CD4-positive, alpha-beta T cell treated with Interleukin-4 for 4 hours (primary cell): Measurements from ENCODE around the gene LZTR1.

ENCODE experiments used
- DNase-seq: peaks from one replicate; pipeline ENCODE4 v3.0.0-alpha.2; 2020

LZTR1 gene

DNA sequence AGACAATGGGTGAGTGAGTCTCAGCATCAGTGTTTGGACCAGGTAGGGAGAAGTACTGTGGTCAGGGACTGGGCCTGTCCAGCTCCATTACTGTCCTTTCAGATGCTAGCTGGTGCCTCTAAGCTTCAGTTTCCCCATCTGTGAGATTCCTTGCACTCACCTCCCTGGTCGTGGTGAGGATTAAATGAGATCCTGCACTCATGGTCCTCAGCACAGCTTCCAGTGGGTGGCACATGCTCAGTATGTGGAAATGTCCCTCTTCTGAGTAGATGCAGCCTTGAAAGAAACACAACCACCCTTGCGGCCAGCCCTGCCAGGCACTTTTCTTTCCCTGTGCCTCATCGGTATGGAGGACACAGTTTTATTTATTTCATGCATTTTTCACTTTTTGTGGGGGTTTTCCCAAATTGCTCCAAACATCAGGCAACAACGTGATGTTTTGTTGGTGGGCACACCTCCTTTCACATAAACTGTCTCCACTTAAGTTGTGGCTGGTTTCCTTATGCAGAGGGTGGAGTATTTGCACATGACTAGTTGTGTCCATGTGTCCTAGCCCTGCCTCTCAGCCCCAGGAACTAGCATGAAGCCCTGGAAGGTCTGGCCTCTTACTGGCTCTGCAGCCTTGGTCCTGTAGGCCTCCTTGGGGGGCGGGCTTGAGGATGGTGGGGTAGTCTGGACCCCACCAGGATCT is 1.1 kb downstream of the LZTR1 start:
- no peak for DNase-seq

GRCh38 chr22:20985720-20986119 is 3.6 kb downstream of the LZTR1 start:
- DNase-seq = no peak

- no peak for DNase-seq
Measured at GRCh38 chr22:20986365-20986764, 4.3 kb downstream of the LZTR1 start.

DNA sequence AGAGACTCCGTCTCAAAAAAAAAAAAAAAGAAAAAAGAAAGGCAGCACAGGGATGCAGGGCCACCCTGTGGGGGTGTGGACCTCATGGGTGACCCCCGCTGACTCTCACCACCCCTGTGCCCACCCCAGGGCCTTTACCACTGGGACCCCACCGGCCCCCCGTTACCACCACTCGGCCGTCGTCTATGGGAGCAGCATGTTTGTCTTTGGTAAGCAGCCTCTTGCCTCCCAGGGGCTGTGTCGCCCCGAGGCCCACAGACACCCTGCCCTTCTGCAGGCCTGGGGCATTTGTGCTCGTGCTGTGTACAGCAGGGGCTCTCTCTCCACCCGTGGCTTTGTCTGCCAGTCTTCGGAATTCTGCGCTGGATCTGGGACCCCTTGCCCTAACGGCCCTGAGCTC is 5.3 kb downstream of the LZTR1 start:
- DNase-seq = no peak

DNA sequence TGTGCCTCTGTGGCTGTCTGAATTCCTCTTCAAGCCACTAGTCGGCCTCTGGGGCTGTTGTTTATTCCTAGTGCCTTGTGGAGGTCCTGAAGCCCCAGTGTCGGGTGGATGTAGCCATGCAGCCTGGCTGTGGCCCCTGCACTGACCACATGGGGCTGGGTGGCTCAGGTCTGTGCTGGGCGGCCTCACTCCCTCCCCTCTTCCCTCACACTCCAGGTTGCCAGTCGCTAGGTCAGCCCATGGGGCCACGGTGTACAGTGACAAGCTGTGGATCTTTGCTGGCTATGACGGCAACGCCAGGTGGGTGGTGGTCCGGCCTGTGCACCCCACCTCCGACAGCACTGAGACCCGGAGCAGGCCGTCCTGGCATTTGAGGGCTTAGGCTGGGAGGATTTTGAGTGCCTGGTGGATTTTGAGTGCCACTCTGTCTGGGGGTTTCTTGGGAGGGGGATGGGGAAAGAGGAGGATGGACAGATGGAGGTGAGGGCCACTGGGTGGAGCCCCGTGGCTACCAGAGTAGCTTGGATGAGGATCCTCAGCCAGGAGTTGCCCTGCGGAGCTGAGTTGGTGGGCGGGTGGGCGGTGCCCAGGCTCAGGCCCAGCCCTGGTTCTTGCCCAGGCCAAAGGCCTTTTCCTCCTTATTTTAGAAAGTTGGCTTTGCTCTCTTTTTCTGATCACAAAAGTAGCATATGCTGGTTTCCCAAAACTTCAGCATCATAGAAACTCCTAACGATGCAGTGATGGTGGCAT is 6.7 kb downstream of the LZTR1 start:
- no peak for DNase-seq

DNA sequence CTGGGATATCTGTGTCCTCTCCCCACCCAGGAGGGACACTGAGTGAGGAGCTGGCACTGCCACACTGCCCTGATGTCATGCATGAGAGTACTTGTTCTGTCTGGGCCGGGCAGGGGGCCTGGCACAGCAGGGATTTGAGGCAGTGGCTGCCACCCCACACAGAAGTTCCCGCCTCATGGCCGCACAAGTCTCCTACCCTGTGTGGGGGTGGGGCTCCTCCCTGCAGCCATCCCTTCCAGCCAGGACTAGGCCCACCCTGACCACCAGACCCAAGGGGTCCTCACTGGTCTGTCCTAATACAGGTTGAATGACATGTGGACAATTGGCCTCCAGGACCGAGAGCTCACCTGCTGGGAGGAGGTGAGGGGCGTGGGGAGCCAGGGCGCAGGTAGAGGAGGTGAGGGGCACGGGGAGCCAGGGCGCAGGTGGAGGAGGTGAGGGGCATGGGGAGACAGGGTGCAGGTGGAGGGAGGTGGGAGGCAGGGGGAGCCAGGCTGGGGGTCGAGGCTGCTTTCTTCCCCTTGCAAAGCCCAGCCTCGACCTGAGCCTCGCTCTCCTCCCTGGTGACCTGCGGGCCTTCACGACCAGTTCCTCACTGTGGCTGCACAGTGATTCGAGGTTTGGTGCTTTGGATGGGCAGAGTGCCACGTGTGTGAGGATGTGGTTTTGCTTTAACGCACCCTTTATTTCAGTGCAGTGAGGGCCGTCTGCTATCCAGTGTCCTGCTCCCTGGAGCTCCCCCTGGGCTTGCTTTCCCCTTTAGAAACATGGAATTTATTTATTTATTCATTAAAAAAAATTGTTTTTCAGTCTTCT is 7.4 kb downstream of the LZTR1 start:
- DNase-seq = no peak

- DNase-seq = no peak
Measured at GRCh38 chr22:20990184-20991180, 8.4 kb downstream of the LZTR1 start.

DNA sequence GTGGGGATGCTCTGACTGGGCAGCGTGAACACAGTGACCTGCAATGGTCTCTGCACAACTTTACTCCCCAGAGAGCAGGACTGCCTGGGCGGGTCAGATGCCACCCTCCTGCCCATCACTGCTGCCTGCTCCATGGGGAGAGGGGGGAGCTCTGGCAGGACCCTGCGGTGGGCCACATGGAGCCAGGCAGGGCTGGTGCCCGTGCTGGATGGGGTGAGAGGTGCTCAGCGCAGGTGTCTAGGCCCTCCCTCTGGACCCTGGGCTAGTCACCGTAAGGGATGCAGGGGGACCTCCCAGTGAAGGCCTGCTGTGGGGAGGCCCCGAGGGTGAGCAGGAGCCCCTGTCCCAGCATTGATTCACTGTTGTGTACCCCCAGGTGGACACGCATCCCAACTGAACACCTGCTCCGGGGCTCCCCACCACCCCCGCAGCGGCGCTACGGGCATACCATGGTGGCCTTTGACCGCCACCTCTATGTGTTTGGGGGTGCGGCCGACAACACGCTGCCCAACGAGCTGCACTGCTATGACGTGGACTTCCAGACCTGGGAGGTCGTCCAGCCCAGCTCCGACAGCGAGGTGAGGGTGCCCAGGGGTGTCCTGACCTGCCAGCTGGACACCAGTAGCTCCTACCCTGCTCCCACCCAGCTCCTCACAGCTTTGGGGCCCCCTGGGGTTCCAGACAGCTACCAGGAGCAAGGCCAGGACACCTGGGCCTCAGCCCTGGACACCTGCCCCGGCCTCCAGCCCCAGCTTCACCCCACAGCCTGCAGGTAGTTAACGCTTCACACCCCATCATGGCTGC is 9.4 kb downstream of the LZTR1 start:
- no peak for DNase-seq

DNA sequence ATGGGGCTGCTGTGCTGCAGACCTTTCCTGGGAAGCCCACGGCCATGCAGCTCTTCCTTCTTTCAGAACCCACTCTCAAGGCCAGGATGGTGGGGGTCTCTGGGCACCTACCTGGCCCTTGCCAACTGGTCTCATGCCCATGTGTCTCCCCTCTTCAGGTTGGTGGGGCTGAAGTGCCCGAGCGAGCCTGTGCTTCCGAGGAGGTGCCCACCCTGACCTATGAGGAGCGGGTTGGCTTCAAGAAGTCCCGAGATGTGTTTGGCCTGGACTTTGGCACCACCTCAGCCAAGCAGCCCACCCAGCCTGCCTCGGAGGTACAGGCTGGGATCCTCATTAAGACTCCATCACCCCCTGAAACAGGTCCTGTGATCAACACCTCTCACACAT is 10.0 kb downstream of the LZTR1 start:
- DNase-seq = no peak

DNA sequence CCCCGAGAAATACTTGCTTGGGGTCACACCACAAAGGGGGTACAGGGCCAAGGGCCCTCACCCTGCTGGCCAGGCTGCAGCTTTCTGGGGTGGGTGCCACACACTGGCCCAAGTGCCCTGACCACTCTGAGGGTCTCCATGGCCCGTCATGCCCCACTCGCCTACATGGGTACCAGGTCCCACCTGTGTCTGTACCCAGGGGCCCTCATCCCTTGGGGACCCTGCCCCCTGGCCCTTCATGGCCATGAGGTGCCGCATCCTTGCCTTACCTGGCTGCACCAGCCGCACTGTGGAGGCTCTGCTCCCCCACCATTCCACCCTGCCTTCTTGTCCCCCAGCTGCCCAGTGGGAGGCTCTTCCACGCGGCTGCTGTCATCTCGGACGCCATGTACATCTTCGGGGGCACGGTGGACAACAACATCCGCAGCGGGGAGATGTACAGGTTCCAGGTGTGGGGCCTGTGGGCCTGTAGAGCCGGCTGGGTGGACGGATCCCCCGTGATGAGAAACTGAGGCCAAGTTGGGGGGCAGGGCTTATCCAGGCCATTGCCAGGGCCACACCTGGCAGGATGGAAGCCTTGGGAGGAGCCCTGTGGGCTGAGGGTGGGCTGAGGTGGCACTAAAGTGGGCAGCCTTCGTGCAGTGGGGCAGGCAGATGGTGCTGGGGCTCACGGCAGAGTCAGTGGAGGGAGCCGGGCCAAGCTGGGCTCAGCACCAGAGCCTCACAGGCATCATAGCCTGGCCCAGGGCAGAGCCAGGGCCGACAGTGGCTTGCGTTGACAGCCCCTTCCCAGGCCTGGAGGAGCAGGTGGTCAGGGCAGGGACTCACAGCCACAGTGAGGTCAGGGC is 10.6 kb downstream of the LZTR1 start:
- no peak for DNase-seq

DNA sequence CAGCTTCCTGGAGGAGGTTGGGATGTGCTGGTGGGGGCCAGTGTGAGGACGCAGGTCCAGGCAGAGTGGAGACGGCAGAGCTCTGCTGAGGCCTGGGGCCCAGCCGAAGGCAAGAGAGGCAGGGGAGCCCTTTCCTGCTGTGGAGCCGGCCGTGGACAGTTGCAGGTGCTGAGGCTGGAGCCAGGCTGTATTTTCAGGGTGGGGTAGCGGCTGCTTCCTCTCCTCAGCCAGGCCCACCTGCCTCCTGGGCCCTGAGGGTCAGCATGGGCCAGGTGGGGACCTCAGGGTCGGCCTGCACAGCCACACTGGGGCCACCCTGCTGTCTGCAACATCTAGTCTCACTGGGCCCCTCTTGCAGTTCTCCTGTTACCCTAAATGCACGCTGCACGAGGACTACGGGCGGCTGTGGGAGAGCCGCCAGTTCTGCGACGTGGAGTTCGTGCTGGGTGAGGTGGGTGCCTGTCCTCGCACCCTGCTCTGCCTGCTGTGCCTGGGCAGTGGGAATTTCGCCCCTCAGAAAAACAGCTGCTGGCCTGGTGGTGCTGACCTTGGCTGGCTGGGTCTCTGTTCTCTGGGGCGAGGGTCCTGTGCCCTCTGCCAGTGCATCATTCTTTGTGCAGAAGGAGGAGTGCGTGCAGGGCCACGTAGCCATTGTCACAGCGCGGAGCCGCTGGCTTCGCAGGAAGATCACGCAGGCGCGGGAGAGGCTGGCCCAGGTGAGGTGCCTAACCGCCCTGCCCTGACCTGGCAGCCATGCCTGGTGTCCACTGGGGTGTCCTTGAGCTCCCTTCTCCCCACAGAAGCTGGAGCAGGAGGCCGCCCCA is 11.4 kb downstream of the LZTR1 start:
- DNase-seq = no peak

DNA sequence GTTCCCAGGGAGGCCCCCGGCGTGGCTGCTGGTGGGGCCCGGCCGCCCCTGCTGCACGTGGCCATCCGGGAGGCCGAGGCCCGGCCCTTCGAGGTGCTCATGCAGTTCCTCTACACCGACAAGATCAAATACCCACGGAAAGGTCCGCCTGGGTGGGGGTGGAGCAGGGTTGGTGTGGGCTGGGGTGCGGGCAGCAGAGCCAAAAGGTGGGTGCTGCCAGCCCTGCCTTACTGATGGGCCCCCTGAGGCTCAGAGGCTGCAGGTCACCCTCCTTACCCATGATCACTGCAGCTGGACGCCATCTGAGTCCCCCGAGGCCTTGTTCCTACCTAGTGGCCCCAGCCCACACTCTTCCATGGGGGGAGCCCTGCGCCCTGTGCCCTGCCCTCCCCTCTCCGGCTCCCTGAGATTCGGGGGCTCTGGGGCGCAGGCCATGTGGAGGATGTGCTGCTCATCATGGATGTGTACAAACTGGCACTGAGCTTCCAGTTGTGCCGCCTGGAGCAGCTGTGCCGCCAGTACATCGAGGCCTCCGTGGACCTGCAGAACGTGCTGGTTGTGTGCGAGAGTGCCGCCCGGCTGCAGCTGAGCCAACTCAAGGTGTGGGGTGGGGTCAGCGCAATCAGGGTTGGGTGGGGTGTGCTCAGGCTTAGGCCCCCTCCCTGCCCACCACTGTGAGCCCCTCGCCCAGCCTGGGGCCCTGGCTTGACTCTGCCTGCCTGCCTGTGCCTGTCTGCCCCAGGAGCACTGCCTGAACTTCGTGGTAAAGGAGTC is 12.2 kb downstream of the LZTR1 start:
- DNase-seq = no peak

- no peak for DNase-seq
Measured at GRCh38 chr22:20994902-20995241, 12.8 kb downstream of the LZTR1 start.

- no peak for DNase-seq
Measured at GRCh38 chr22:20995329-20996030, 13.4 kb downstream of the LZTR1 start.

GRCh38 chr22:20996031-20996410 is 13.9 kb downstream of the LZTR1 start:
- no peak for DNase-seq

GRCh38 chr22:20996598-20997535 is 14.8 kb downstream of the LZTR1 start:
- DNase-seq = no peak

- DNase-seq = no peak
Measured at GRCh38 chr22:20997536-20998257, 15.6 kb downstream of the LZTR1 start.
